RWPE2 (cell line): ENCODE results near the gene SLC7A7.
"Not testable (repeated sequence)": the region's sequence is repeated elsewhere in the genome, so short reads cannot be mapped to it uniquely, and the experiment has no call there.

Source experiments
- ATAC-seq: fragments of 200-7000 bp; cut with Tn5 transposase; 3 replicates; pipeline ENCODE4 v1.9.1; 2021; ENCODE audit warnings: low read depth
- DNase-seq: peaks from one replicate; pipeline ENCODE4 v3.0.0-alpha.2; 2020; ENCODE audit warnings: low spot score
- H3K27ac ChIP-seq: fragments of 450-650 bp; 2 replicates; pipeline ENCODE4 v1.5.1; 2017; ENCODE audit warnings: mild to moderate bottlenecking; ENCODE audit not compliant: poor library complexity, severe bottlenecking
- H3K27me3 ChIP-seq: fragments of 250-450 bp; sonication (Bioruptor Pico); 2 replicates; pipeline ENCODE4 v1.5.1; 2021; ENCODE audit warnings: mild to moderate bottlenecking, moderate library complexity; ENCODE audit not compliant: insufficient read depth, poor library complexity, severe bottlenecking
- H3K36me3 ChIP-seq: fragments of 250-450 bp; sonication (Bioruptor Pico); 2 replicates; pipeline ENCODE4 v1.5.1; 2020; ENCODE audit warnings: low read depth, mild to moderate bottlenecking, moderate library complexity
- H3K4me1 ChIP-seq: fragments of 250-450 bp; sonication (Bioruptor Pico); 2 replicates; pipeline ENCODE4 v1.5.1; 2021; ENCODE audit warnings: mild to moderate bottlenecking, moderate library complexity; ENCODE audit not compliant: insufficient read depth, poor library complexity, severe bottlenecking
- H3K4me3 ChIP-seq: fragments of 250-450 bp; sonication (Bioruptor Pico); 2 replicates; pipeline ENCODE4 v1.5.1; 2021; ENCODE audit warnings: mild to moderate bottlenecking, moderate library complexity; ENCODE audit not compliant: severe bottlenecking
- H3K9me3 ChIP-seq: fragments of 250-450 bp; sonication (Bioruptor Pico); 2 replicates; pipeline ENCODE4 v1.5.1; 2021; ENCODE audit warnings: mild to moderate bottlenecking, moderate library complexity; ENCODE audit not compliant: severe bottlenecking
- CTCF ChIP-seq: fragments of 450-650 bp; IDR thresholded peaks from one replicate; pipeline ENCODE4 v1.5.1; 2017; ENCODE audit warnings: mild to moderate bottlenecking, moderate library complexity; ENCODE audit not compliant: poor library complexity, severe bottlenecking

Gene SLC7A7

GRCh38 chr14:22854963-22855724, 39.9 kb upstream of the SLC7A7 start:
- no peaks in the 10 kb centered on the region for H3K9me3 ChIP-seq
- no peak overlapping the region for H3K27ac ChIP-seq
- peak; percentile 19 for DNase-seq
- ATAC-seq: no peak
- no peak for TF ChIP-seq CTCF
- H3K4me1 ChIP-seq: peaks cover 28% of the 10 kb centered on the region
- H3K4me3 ChIP-seq: no peak overlapping the region
- H3K36me3 ChIP-seq: no peaks in the 10 kb centered on the region
- H3K27me3 ChIP-seq: no peaks in the 10 kb centered on the region

DNA sequence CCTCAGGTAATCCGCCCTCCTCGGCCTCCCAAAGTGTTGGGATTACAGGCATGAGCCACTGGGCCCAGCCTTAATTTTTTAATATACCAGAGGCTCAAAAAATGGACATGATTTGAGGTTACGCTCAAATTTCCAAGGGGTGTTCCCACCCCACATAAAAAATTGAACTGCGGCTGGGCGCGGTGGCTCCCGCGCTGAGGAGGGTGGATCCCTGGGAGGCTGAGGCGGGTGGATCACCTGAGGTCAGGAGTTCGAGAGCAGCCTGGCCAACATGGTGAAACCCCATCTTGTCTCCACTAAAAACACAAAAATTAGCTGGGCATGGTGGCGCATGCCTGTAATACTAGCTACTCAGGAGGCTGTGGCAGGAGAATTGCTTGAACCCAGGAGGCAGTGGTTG, 39.1 kb upstream of the SLC7A7 start:
- not testable (repeated sequence) for H3K27me3 ChIP-seq

GRCh38 chr14:22852940-22853767, 37.9 kb upstream of the SLC7A7 start:
- peak overlapping the region; percentile 97 for H3K27ac ChIP-seq
- H3K27me3 ChIP-seq: no peaks in the 10 kb centered on the region
- ATAC-seq (peak; percentile 44), DNase-seq (peak; percentile 85)
- H3K4me3 ChIP-seq: peak overlapping the region; percentile 15
- H3K9me3 ChIP-seq: no peaks in the 10 kb centered on the region
- peaks cover 48% of the 10 kb centered on the region for H3K4me1 ChIP-seq
- H3K36me3 ChIP-seq: no peaks in the 10 kb centered on the region
- TF ChIP-seq CTCF: peak; percentile 99

More for the DNA sequence above, 39.1 kb upstream of the SLC7A7 start:
- not testable (repeated sequence) for H3K9me3 ChIP-seq, ATAC-seq, H3K27ac ChIP-seq, H3K36me3 ChIP-seq, H3K4me3 ChIP-seq
- H3K4me1 ChIP-seq: peaks cover 37% of the 10 kb centered on the region
- peak; percentile 11 for DNase-seq

DNA sequence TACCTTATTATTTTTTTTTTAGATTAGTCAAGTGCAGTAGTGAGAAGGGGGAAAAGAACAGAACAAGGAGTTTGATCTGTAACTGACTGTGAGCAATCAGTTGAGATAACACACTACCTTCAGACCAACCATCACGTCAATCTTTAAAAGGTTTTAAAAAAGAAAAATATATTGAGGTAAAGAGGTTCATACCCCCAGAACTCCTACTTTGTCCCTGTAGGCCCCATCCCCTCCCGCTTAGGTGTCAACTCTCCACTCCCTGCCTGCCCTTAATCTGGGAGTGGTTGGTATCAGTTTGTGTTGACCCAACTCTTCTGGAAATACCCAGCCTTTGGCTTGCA, 37.3 kb upstream of the SLC7A7 start:
- Histone ChIP-seq H3K4me1 (peaks cover 54% of the 10 kb centered on the region), H3K9me3 (no peaks in the 10 kb centered on the region), H3K27ac (peak overlapping the region; percentile 97), H3K36me3 (no peaks in the 10 kb centered on the region), H3K4me3 (no peak overlapping the region), H3K27me3 (no peaks in the 10 kb centered on the region)
- DNase-seq (peak; percentile 28), ATAC-seq (no peak)
- TF ChIP-seq CTCF: no peak

DNA sequence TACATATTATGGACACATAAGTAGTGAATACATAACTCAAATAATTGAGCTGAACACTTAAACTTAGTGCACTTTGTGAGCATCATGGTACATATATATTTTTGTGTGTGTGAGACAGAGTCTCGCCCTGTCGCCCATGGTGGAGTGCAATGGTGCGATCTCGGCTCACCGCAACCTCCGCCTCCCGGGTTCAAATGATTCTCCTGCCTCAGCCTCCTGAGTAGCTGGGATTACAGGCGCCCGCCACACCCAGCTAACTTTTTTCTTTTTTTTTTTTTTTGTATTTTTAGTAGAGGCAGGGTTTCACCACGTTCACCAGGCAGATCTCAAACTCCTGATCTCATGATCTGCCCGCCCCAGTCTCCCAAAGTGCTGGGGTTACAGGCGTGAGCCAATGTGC, 36.9 kb upstream of the SLC7A7 start:
- DNase-seq: peak; percentile 4
- not testable (repeated sequence) for H3K9me3 ChIP-seq, ATAC-seq, H3K4me3 ChIP-seq, H3K27me3 ChIP-seq, H3K36me3 ChIP-seq
- Histone ChIP-seq H3K27ac (peak overlapping the region; percentile 97), H3K4me1 (peaks cover 55% of the 10 kb centered on the region)
